NT2/D1 (cell line): ENCODE results near the gene ATMIN.

Experiments used
- SUZ12 ChIP-seq: IDR thresholded peaks from 2 replicates; pipeline ENCODE4 v1.6.1; 2011; ENCODE audit not compliant: insufficient read length, insufficient read depth; ENCODE audit errors: extremely low read depth
- ZNF274 ChIP-seq: IDR thresholded peaks from 2 replicates; pipeline ENCODE4 v1.6.1; 2011; ENCODE audit warnings: mild to moderate bottlenecking, low read depth, low read length

- TF ChIP-seq SUZ12 (no peak), ZNF274 (no peak)
Observed at GRCh38 chr16:81067166-81067565, 31.5 kb downstream of the ATMIN start.
